IMR-90 (cell line): Measurements from ENCODE around the gene PLBD2. TPM values are rescaled to one million over a fixed set of nuclear protein-coding genes. Genes with fewer than 3 reads are reported as not detected.

ENCODE experiments used
- ATAC-seq: fragments of 200-7000 bp; cut with Tn5 transposase; 2 replicates; pipeline ENCODE4 v1.9.1; 2020; ENCODE audit warnings: low read depth, mild to moderate bottlenecking, moderate library complexity
- BruUV-seq: library from RNA; stranded (reverse); fragments of 400-500 nt; replicated peaks from 2 replicates; lab custom pipeline; 2021; lab: Mats Ljungman, UMichigan
- CTCF ChIA-PET: fragments of 300-600 bp; formaldehyde crosslinking; extraction: SDS; loops from one replicate; lab custom pipeline; 2021; ENCODE audit warnings: antibody characterized with exemption; lab: Yijun Ruan, JAX
- POLR2A ChIA-PET: fragments of 300-600 bp; sonication (Branson Sonifier 250); formaldehyde crosslinking; loops from one replicate; lab custom pipeline; 2022; ENCODE audit warnings: antibody characterized with exemption; ENCODE audit not compliant: unreplicated experiment; lab: Charles Lee
- DNase-seq: peaks from one replicate; pipeline ENCODE4 v3.0.0; 2013
- H2AFZ ChIP-seq: replicated peaks from 2 replicates; pipeline ENCODE3; 2013; ENCODE audit warnings: low read length, mild to moderate bottlenecking; ENCODE audit not compliant: poor library complexity
- H2AK5ac ChIP-seq: 2 replicates; pipeline ENCODE4 v1.6.1; 2013; ENCODE audit warnings: low read depth, low read length, inconsistent platforms
- H2AK9ac ChIP-seq: replicated peaks from 2 replicates; pipeline ENCODE3; 2013; ENCODE audit warnings: mild to moderate bottlenecking, low read depth, low read length, moderate library complexity; ENCODE audit not compliant: poor library complexity
- H2BK120ac ChIP-seq: 2 replicates; pipeline ENCODE4 v1.6.1; 2013; ENCODE audit warnings: low read depth, low read length, inconsistent platforms
- H2BK15ac ChIP-seq: 3 replicates; pipeline ENCODE4 v1.6.1; 2013; ENCODE audit warnings: low read depth, low read length, inconsistent platforms
- H2BK20ac ChIP-seq: 2 replicates; pipeline ENCODE4 v1.6.1; 2013; ENCODE audit warnings: low read depth, mild to moderate bottlenecking, inconsistent platforms, low read length, moderate library complexity
- H2BK5ac ChIP-seq: 2 replicates; pipeline ENCODE4 v1.6.1; 2013; ENCODE audit warnings: mild to moderate bottlenecking, low read depth, low read length, inconsistent platforms; ENCODE audit not compliant: poor library complexity, severe bottlenecking
- H3K14ac ChIP-seq: replicated peaks from 2 replicates; pipeline ENCODE4 v1.6.1; 2013; ENCODE audit warnings: low read depth, low read length, inconsistent platforms
- H3K18ac ChIP-seq: 2 replicates; pipeline ENCODE4 v1.6.1; 2013; ENCODE audit warnings: low read depth, low read length, control low read depth
- H3K23ac ChIP-seq: 2 replicates; pipeline ENCODE4 v1.6.1; 2013; ENCODE audit warnings: low read depth, low read length, inconsistent platforms
- H3K27ac ChIP-seq: 2 replicates; pipeline ENCODE4 v1.5.1; 2013; ENCODE audit warnings: mild to moderate bottlenecking, control low read depth, low read length; ENCODE audit not compliant: insufficient read depth
- H3K27me3 ChIP-seq: 2 replicates; pipeline ENCODE4 v1.6.1; 2013; ENCODE audit warnings: low read length; ENCODE audit not compliant: control insufficient read depth, insufficient read depth
- H3K36me3 ChIP-seq: 2 replicates; pipeline ENCODE4 v1.6.1; 2013; ENCODE audit warnings: low read length, mixed read lengths; ENCODE audit not compliant: control insufficient read depth, insufficient read depth
- H3K4ac ChIP-seq: 2 replicates; pipeline ENCODE4 v1.6.1; 2013; ENCODE audit warnings: low read depth, low read length, inconsistent platforms
- H3K4me1 ChIP-seq: 2 replicates; pipeline ENCODE4 v1.6.1; 2013; ENCODE audit warnings: low read length, mixed read lengths; ENCODE audit not compliant: control insufficient read depth, insufficient read depth
- H3K4me2 ChIP-seq: 2 replicates; pipeline ENCODE4 v1.6.1; 2013; ENCODE audit warnings: low read depth, mild to moderate bottlenecking, control low read depth, low read length, moderate library complexity
- H3K4me3 ChIP-seq: 2 replicates; pipeline ENCODE4 v1.5.1; 2013; ENCODE audit warnings: low read depth, mild to moderate bottlenecking, control low read depth, low read length, moderate library complexity; ENCODE audit not compliant: insufficient read depth
- H3K56ac ChIP-seq: 2 replicates; pipeline ENCODE4 v1.6.1; 2013; ENCODE audit warnings: low read length, inconsistent platforms; ENCODE audit not compliant: insufficient read depth; ENCODE audit errors: extremely low read depth
- H3K79me1 ChIP-seq, 2 experiments: 2 replicates each; pipeline ENCODE4 v1.6.1; 2013; ENCODE audit warnings: low read length in 2 of 2, inconsistent platforms in 1 of 2, low read depth in 1 of 2
- H3K9ac ChIP-seq: 2 replicates; pipeline ENCODE4 v1.6.1; 2013; ENCODE audit warnings: low read depth, low read length, control low read depth
- H3K9me1 ChIP-seq: 2 replicates; pipeline ENCODE4 v1.6.1; 2013; ENCODE audit warnings: low read length, inconsistent platforms; ENCODE audit not compliant: insufficient read depth
- H3K9me3 ChIP-seq: 2 replicates; pipeline ENCODE4 v1.6.1; 2013; ENCODE audit warnings: low read length; ENCODE audit not compliant: control insufficient read depth, insufficient read depth
- H4K20me1 ChIP-seq: 2 replicates; pipeline ENCODE4 v1.6.1; 2013; ENCODE audit warnings: low read length, inconsistent platforms; ENCODE audit not compliant: insufficient read depth
- H4K5ac ChIP-seq: 2 replicates; pipeline ENCODE4 v1.6.1; 2013; ENCODE audit warnings: mild to moderate bottlenecking, low read depth, low read length, control low read depth
- H4K8ac ChIP-seq, 2 experiments: 2 replicates each; pipeline ENCODE4 v1.6.1; 2013; ENCODE audit warnings: low read depth in 2 of 2, low read length in 2 of 2, control low read depth in 1 of 2, inconsistent platforms in 1 of 2
- H4K91ac ChIP-seq: 2 replicates; pipeline ENCODE4 v1.6.1; 2013; ENCODE audit warnings: low read depth, low read length, inconsistent platforms; ENCODE audit not compliant: insufficient read depth
- CEBPB ChIP-seq: IDR thresholded peaks from 2 replicates; pipeline ENCODE4 v1.6.1; 2012; ENCODE audit warnings: low read depth, low read length, improper control_type of control experiment
- RAD21 ChIP-seq: IDR thresholded peaks from 2 replicates; pipeline ENCODE4 v1.6.1; 2012; ENCODE audit warnings: low read length, improper control_type of control experiment
- WGBS, 2 experiments: methylation state at CpG; one replicate each; pipeline versions ENCODE4 v1.1.5 to v1.1.7; 2013; ENCODE audit warnings: missing lambda C conversion rate in 2 of 2; ENCODE audit not compliant: insufficient read length in 1 of 2; ENCODE audit errors: extremely low coverage in 2 of 2; 5-methylcytosine and 5-hydroxymethylcytosine counted together
- dilution Hi-C: fragments of 300-500 bp; cut with HindIII; formaldehyde crosslinking; loops from one replicate; pipeline ENCODE4 v1.14.3; 2018; ENCODE audit warnings: low sequenced_read_pairs; ENCODE audit not compliant: unreplicated experiment
- in situ Hi-C: fragments of 300-500 bp; cut with MboI; formaldehyde crosslinking; loops from 3 replicates; pipeline ENCODE4 v1.14.3; 2019; ENCODE audit warnings: low sequenced_read_pairs, inconsistent platforms, mixed read lengths
- intact Hi-C: fragments of 100-400 bp; cut with micrococcal nuclease; formaldehyde crosslinking; loops from 2 replicates; pipeline ENCODE4 v1.10.0; 2022
- polyA plus RNA-seq, 3 experiments: library from polyadenylated mRNA; depleted of rRNA; stranded (reverse); fragments of >200 nt; gene quantifications; 2 replicates each; pipeline ENCODE4 v1.2.3, GENCODE V29; 2012; ENCODE audit warnings: low replicate concordance in 1 of 3
- total RNA-seq: library from RNA; depleted of rRNA; stranded (reverse); fragments of >200 nt; gene quantifications from 2 replicates; pipeline ENCODE4 v1.2.3, GENCODE V29; 2012

The PLBD2 gene
- total and polyA plus RNA-seq, 2 of the 4 experiments (the other 2 are of a cell fraction) = 7.3 to 44.5 TPM

- dilution Hi-C loops (no loop called here), in situ Hi-C loops (no loop called here), intact Hi-C loops (no loop called here)
- DNase-seq (no peak), ATAC-seq (no peak)
- Histone ChIP-seq H3K56ac (no peak overlapping the region), H2BK20ac (no peak overlapping the region), H4K91ac (no peak overlapping the region), H2AK9ac (no peak overlapping the region), H3K18ac (no peak overlapping the region), H2BK120ac (no peak overlapping the region), H3K9me3 (no peaks in the 10 kb centered on the region), H2AFZ (no peak overlapping the region), H3K23ac (no peak overlapping the region), H3K9me1 (no peaks in the 10 kb centered on the region; the same call in 1 of the 2 replicates), H2BK5ac (no peak overlapping the region), H3K79me1 (no peaks in the 10 kb centered on the region), H3K4me1 (no peaks in the 10 kb centered on the region), H4K5ac (no peak overlapping the region), H3K27me3 (no peaks in the 10 kb centered on the region), H3K4me3 (no peak overlapping the region), H3K9ac (no peak overlapping the region), H2AK5ac (no peak overlapping the region), H2BK15ac (no peak overlapping the region), H3K14ac (no peak overlapping the region), H3K4me2 (no peak overlapping the region), H3K27ac (no peak overlapping the region), H4K20me1 (no peaks in the 10 kb centered on the region), H3K4ac (no peak overlapping the region), H4K8ac (no peak overlapping the region), H3K36me3 (peaks cover 28% of the 10 kb centered on the region)
- BruUV-seq = no TSS peak
- ChIA-PET CTCF (no interaction called here), POLR2A (no interaction called here)
- 90% methylated on average over 8 of the region's 14 CpGs; no CpG with 5 or more reads in 1 of the 2 experiments for WGBS, 2 experiments
- no peak for TF ChIP-seq CEBPB
- TF ChIP-seq RAD21 = no peak
Measured at GRCh38 chr12:113388351-113388750, 30.0 kb downstream of the PLBD2 start.
